GM15510 (cell line): ENCODE measurements around the gene TNS3.

Experiments
- POLR2A ChIP-seq: IDR thresholded peaks from 3 replicates; pipeline ENCODE4 v1.6.1; 2011; ENCODE audit warnings: borderline replicate concordance; ENCODE audit not compliant: insufficient read length; ENCODE audit errors: extremely low read depth

Gene TNS3

GRCh38 chr7:47605816-47606575 is 24.1 kb upstream of the TNS3 start:
- TF ChIP-seq POLR2A = no peak

- TF ChIP-seq POLR2A = no peak
Observed at GRCh38 chr7:47604496-47604890, 22.6 kb upstream of the TNS3 start.

- TF ChIP-seq POLR2A = no peak
Observed at GRCh38 chr7:47602272-47603004, 20.5 kb upstream of the TNS3 start.

GRCh38 chr7:47601881-47602249 is 20.0 kb upstream of the TNS3 start:
- TF ChIP-seq POLR2A = no peak

GRCh38 chr7:47601119-47601880 is 19.4 kb upstream of the TNS3 start:
- no peak for TF ChIP-seq POLR2A

- no peak for TF ChIP-seq POLR2A
Observed at GRCh38 chr7:47600199-47601118, 18.5 kb upstream of the TNS3 start.

GRCh38 chr7:47597379-47597778 is 15.5 kb upstream of the TNS3 start:
- TF ChIP-seq POLR2A = no peak

GRCh38 chr7:47596502-47597202 is 14.7 kb upstream of the TNS3 start:
- TF ChIP-seq POLR2A = no peak

GRCh38 chr7:47594406-47594805 is 12.5 kb upstream of the TNS3 start:
- TF ChIP-seq POLR2A = no peak

- no peak for TF ChIP-seq POLR2A
Observed at GRCh38 chr7:47591655-47592572, 10.0 kb upstream of the TNS3 start.

- no peak for TF ChIP-seq POLR2A
Observed at GRCh38 chr7:47591089-47591654, 9.3 kb upstream of the TNS3 start.

GRCh38 chr7:47588704-47589225 is 6.9 kb upstream of the TNS3 start:
- no peak for TF ChIP-seq POLR2A
